T-cell (primary cell): ENCODE measurements around the gene GCNT2. TPM values are rescaled to one million over a fixed set of nuclear protein-coding genes. Genes with fewer than 3 reads are reported as not detected.

Source experiments
- ATAC-seq, 4 experiments: fragments of 200-7000 bp in 3 of 4; fragments of 150-1000 bp in 1 of 4; cut with Tn5 transposase; replicated peaks in 1 of 4; 1 replicate in 3 of 4; 2 replicates in 1 of 4; pipeline ENCODE4 v1.10.0; 2021; ENCODE audit warnings: moderate library complexity in 3 of 4, mild to moderate bottlenecking in 2 of 4, moderate number of reproducible peaks in 1 of 4
- CTCF ChIA-PET, 2 donors: fragments of 300-600 bp; sonication (Branson Sonifier 250); formaldehyde crosslinking; loops; one replicate each; lab custom pipeline; 2022; ENCODE audit warnings: antibody characterized with exemption in 2 of 2; lab: Charles Lee
- POLR2A ChIA-PET, 2 donors: fragments of 300-600 bp; sonication (Branson Sonifier 250); formaldehyde crosslinking; loops; one replicate each; lab custom pipeline; 2022; ENCODE audit warnings: antibody characterized with exemption in 2 of 2; lab: Charles Lee
- DNase-seq, 35 experiments: peaks; one replicate each; pipeline versions ENCODE4 v3.0.0 to v3.0.0-alpha.2; 2013 to 2023
- H3K27ac ChIP-seq: one replicate; pipeline ENCODE4 v1.5.1; 2013; ENCODE audit warnings: low read length
- H3K27me3 ChIP-seq, 2 experiments: replicated peaks in 1 of 2; 1 replicate in 1 of 2; 2 replicates in 1 of 2; pipeline versions ENCODE4 v1.6.1 to v1.7.0; 2013; ENCODE audit warnings: low read length in 1 of 2, mixed read lengths in 1 of 2; ENCODE audit not compliant: control insufficient read depth in 2 of 2, insufficient read depth in 2 of 2; ENCODE audit errors: extremely low read depth in 1 of 2
- H3K36me3 ChIP-seq, 2 donors: 1 replicate in 1 of 2; 2 replicates in 1 of 2; pipeline versions ENCODE4 v1.6.1 to v1.7.0; 2013; ENCODE audit warnings: low read length in 1 of 2; ENCODE audit not compliant: control insufficient read depth in 2 of 2, insufficient read depth in 1 of 2; ENCODE audit errors: extremely low read depth in 1 of 2
- H3K4me1 ChIP-seq, 2 experiments: 1 replicate in 1 of 2; 2 replicates in 1 of 2; pipeline versions ENCODE4 v1.6.1 to v1.7.0; 2013; ENCODE audit warnings: low read length in 2 of 2, mixed read lengths in 1 of 2; ENCODE audit not compliant: insufficient read depth in 2 of 2, control insufficient read depth in 1 of 2; ENCODE audit errors: extremely low read depth in 1 of 2
- H3K4me3 ChIP-seq, 2 donors: 1 replicate in 1 of 2; 2 replicates in 1 of 2; pipeline versions ENCODE4 v1.5.1 to v1.7.0; 2013; ENCODE audit warnings: mild to moderate bottlenecking in 2 of 2, low read length in 1 of 2, moderate library complexity in 1 of 2; ENCODE audit not compliant: control insufficient read depth in 1 of 2; ENCODE audit errors: extremely low read depth in 1 of 2
- H3K9me3 ChIP-seq: 2 replicates; pipeline ENCODE4 v1.7.0; 2013
- H3K27ac Mint-ChIP-seq, 2 donors: one replicate each; pipeline ENCODE4 v1.8.0; 2020 to 2021; ENCODE audit warnings: mild to moderate bottlenecking in 2 of 2, mixed read lengths in 2 of 2
- H3K27me3 Mint-ChIP-seq, 2 donors: one replicate each; pipeline ENCODE4 v1.8.0; 2021 to 2022; ENCODE audit warnings: mixed read lengths in 2 of 2
- H3K36me3 Mint-ChIP-seq: one replicate; pipeline ENCODE4 v1.8.0; 2021; ENCODE audit warnings: mixed read lengths
- H3K4me1 Mint-ChIP-seq, 3 donors: one replicate each; pipeline ENCODE4 v1.8.0; 2020 to 2022; ENCODE audit warnings: mixed read lengths in 3 of 3, mild to moderate bottlenecking in 1 of 3
- H3K4me3 Mint-ChIP-seq, 3 donors: one replicate each; pipeline ENCODE4 v1.8.0; 2020 to 2022; ENCODE audit warnings: mild to moderate bottlenecking in 3 of 3, mixed read lengths in 3 of 3, moderate library complexity in 3 of 3
- H3K9me3 Mint-ChIP-seq, 3 donors: one replicate each; pipeline ENCODE4 v1.8.0; 2020 to 2022; ENCODE audit warnings: mixed read lengths in 3 of 3
- WGBS: methylation state at CpG from one replicate; pipeline ENCODE4 v1.1.5; 2013; ENCODE audit warnings: missing lambda C conversion rate; ENCODE audit not compliant: insufficient coverage; 5-methylcytosine and 5-hydroxymethylcytosine counted together
- total RNA-seq, 35 experiments: library from RNA in 6 of 35; stranded (reverse) in 6 of 35; fragments of 120-200 nt in 1 of 35; gene quantifications; one replicate each; pipeline versions ENCODE4 v1.2.1 to v1.2.4 and lab custom pipeline; 2013 to 2026

The GCNT2 gene
- total RNA-seq, 5 donors from 2014 or later (not counting 1 experiment from before 2014, with no cell fraction given) = 2.2 to 6.8 (median 2.9) TPM

DNA sequence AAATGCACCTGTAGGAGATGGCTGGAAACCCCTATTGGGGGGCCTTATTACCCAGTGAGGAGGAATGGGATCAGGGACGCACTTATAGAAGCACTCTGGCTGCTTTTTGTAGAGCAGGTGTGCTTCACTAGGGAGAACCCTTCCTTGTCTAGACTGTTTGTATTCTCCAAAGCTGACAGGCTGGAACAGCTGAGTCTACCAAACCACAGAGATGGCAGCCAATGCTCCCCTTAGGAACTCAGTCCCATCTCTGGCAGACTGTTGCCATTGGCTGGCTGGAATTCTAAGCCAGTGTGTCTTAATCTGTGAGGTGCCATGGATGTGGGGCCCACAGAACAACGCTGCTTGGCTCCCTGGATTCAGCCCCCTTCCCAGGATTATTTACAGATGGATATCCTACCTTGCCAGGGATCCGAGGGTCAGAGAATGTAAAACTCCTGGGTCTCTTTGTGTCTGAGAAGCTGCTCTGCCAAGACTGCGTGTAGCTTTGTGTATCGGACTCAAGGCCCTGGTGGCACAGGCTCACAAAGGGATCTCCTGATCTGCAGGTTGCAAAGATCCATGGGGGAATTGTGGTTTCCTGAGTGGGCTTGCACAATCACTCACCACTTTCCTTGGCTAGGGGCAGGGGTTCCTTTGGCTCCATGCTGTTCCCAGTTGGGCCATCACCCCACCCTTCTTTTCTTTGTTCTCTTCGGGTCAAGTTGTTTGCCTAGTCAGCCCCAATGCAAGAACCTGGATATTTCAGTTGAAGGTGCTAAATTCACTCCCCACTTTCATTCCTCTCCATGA lies 147.2 kb downstream of the GCNT2 start:
- Mint-ChIP-seq H3K9me3 (peaks cover 0 to 9% (median 5%) of the 10 kb centered on the region in 3 donors), H3K4me1 (no peaks in the 10 kb centered on the region), H3K27ac (no peak overlapping the region), H3K4me3 (no peak overlapping the region), H3K27me3 (peaks cover 12 to 22% of the 10 kb centered on the region in 2 donors), H3K36me3 (no peaks in the 10 kb centered on the region)
- Histone ChIP-seq H3K27ac (no peak overlapping the region), H3K4me3 (no peak overlapping the region), H3K4me1 (no peaks in the 10 kb centered on the region), H3K9me3 (no peaks in the 10 kb centered on the region), H3K27me3 (peaks cover 0 to 9% of the 10 kb centered on the region in 2 experiments), H3K36me3 (no peaks in the 10 kb centered on the region)
- ATAC-seq = no peak
- DNase-seq = no peak
- ChIA-PET POLR2A (no interaction called here), CTCF (no interaction called here)
- WGBS = 93% methylated on average over 5 of the region's 6 CpGs

DNA sequence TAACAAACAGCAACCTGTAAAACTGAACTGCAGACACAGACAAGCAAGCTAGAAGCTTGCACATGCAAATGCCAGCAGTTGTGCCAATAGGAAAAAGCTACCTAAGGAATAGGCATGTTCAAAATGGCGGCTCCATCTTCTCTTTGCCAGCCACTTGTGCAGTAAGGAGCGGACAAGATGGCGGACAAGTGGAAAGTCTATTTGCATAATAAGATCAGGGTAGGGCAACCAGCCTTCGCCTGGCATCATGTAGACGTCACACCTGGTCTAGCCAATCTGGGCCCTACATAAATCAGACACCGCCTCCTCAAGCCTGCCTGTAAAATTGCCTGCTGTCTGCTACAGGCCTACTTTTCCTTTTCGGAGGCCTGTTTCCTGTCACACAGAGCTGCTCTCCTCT lies 155.3 kb downstream of the GCNT2 start:
- DNase-seq = no peak
- Histone ChIP-seq H3K4me3 (no peak overlapping the region), H3K27ac (no peak overlapping the region), H3K27me3 (no peaks in the 10 kb centered on the region), H3K9me3 (no peaks in the 10 kb centered on the region), H3K4me1 (no peaks in the 10 kb centered on the region), H3K36me3 (no peaks in the 10 kb centered on the region)
- ATAC-seq = no peak
- Mint-ChIP-seq H3K36me3 (no peaks in the 10 kb centered on the region), H3K4me1 (no peaks in the 10 kb centered on the region), H3K4me3 (no peak overlapping the region), H3K27me3 (peaks cover 0 to 7% of the 10 kb centered on the region in 2 donors), H3K9me3 (no peaks in the 10 kb centered on the region), H3K27ac (no peak overlapping the region)
- CTCF ChIA-PET = interaction anchor here in 1 of 2 donors (0.8 kb wide), 1 partner anchor 19 kb away, joined by 3 read pairs; no protein-coding TSS in a partner anchor
- 98% methylated on average over 7 of the region's 7 CpGs for WGBS
- POLR2A ChIA-PET = no interaction called here

DNA sequence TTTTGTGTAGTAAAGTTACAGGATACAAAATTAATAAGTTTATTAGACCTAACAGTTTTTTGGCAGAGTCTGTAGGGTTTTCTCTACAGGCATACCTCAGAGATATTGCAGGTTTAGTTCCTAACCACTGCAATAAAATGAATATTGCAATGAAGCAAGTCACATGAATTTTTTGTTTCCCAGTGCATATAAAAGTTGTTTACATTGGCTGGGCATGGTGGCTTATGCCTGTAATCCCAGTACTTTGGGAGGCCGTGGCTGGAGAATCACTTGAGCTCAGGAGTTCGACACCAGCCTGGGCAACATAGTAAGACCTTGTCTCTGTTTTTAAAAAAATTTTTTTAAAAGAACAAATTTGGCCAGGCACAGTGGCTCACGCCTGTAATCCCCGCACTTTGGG lies 157.3 kb downstream of the GCNT2 start:
- WGBS = no CpG with 5 or more reads among the region's 4 CpGs
- POLR2A ChIA-PET = no interaction called here
- no peak for DNase-seq
- peaks cover 5 to 10% (median 8%) of the 10 kb centered on the region in 3 donors for H3K4me1 Mint-ChIP-seq
- H3K27me3 Mint-ChIP-seq = peaks cover 0 to 4% of the 10 kb centered on the region in 2 donors
- no peaks in the 10 kb centered on the region for H3K9me3 Mint-ChIP-seq
- no peak overlapping the region for H3K27ac Mint-ChIP-seq
- no peak overlapping the region for H3K27ac ChIP-seq
- H3K36me3 Mint-ChIP-seq = no peaks in the 10 kb centered on the region
- H3K4me1 ChIP-seq = peaks cover 6 to 10% of the 10 kb centered on the region in 2 experiments
- H3K36me3 ChIP-seq = no peaks in the 10 kb centered on the region
- ATAC-seq = no peak
- H3K4me3 Mint-ChIP-seq = no peak overlapping the region
- H3K4me3 ChIP-seq = no peak overlapping the region
- CTCF ChIA-PET = interaction anchor here in 1 of 2 donors (0.6 kb wide), 1 partner anchor 74 kb away, joined by 3 read pairs; no protein-coding TSS in a partner anchor
- no peaks in the 10 kb centered on the region for H3K9me3 ChIP-seq
- no peaks in the 10 kb centered on the region for H3K27me3 ChIP-seq

Other genes with a start within 250 kb of the GCNT2 start
- gene TFAP2A, start 106.3 kb upstream of the GCNT2 start, total RNA-seq = under 1 TPM in 3 of 5 donors, not detected in 2; 0.15 to 0.69 (median 0.28) TPM
- gene C6orf52, start 173.3 kb downstream of the GCNT2 start, total RNA-seq = 1 to 10 TPM in 3 of 5 donors, not detected in 2; 1.1 to 1.7 (median 1.5) TPM
- gene PAK1IP1, start 173.6 kb downstream of the GCNT2 start, total RNA-seq = 10 to 100 TPM in 1 of 5 donors, 1 to 10 TPM in 4; 5.2 to 10.2 (median 7.4) TPM
- gene TMEM14C, start 201.7 kb downstream of the GCNT2 start, total RNA-seq = 10 to 100 TPM; 14.8 to 45.2 (median 33.8) TPM
- gene TMEM14B, start 226.5 kb downstream of the GCNT2 start, total RNA-seq = 10 to 100 TPM; 45.4 to 74.2 (median 68.0) TPM